Skin epidermis (tissue), 12 donors: ENCODE data around the gene IQCB1.
A peak's percentile ranks its signal among the peaks of the same experiment; 100 is the strongest.
"Not testable (repeated sequence)": the region's sequence is repeated elsewhere in the genome, so short reads cannot be mapped to it uniquely, and the experiment has no call there.

ENCODE experiments used
- H3K27ac ChIP-seq, 21 experiments: fragments of 200-600 bp; sonication (generic) in 11 of 21; one replicate each; pipeline ENCODE4 v1.5.0; 2020; ENCODE audit warnings: mild to moderate bottlenecking in 3 of 21, inconsistent platforms in 2 of 21, moderate library complexity in 2 of 21
- H3K4me3 ChIP-seq, 7 experiments: fragments of 200-600 bp; sonication (generic) in 2 of 7; one replicate each; pipeline ENCODE4 v1.5.0; 2020; ENCODE audit warnings: inconsistent platforms in 2 of 7, mild to moderate bottlenecking in 2 of 7, moderate library complexity in 1 of 7

Gene IQCB1, protein sequence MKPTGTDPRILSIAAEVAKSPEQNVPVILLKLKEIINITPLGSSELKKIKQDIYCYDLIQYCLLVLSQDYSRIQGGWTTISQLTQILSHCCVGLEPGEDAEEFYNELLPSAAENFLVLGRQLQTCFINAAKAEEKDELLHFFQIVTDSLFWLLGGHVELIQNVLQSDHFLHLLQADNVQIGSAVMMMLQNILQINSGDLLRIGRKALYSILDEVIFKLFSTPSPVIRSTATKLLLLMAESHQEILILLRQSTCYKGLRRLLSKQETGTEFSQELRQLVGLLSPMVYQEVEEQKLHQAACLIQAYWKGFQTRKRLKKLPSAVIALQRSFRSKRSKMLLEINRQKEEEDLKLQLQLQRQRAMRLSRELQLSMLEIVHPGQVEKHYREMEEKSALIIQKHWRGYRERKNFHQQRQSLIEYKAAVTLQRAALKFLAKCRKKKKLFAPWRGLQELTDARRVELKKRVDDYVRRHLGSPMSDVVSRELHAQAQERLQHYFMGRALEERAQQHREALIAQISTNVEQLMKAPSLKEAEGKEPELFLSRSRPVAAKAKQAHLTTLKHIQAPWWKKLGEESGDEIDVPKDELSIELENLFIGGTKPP

GRCh38 chr3:121834671-121835464 is at the start of gene IQCB1, which contains the start of gene EAF2:
TSS of gene IQCB1 (minus strand) at chr3:121835060. CDS start at chr3:121828960, 6,100 bp downstream.
TSS of gene EAF2 (plus strand) at chr3:121835209. CDS start at chr3:121835286, 77 bp downstream.
- peak within 1 kb of the TSS in 20 of 21 experiments; percentile 56 to 95 (median 82) for H3K27ac ChIP-seq
- peak within 1 kb of the TSS; percentile 51 to 79 (median 65) for H3K4me3 ChIP-seq

DNA sequence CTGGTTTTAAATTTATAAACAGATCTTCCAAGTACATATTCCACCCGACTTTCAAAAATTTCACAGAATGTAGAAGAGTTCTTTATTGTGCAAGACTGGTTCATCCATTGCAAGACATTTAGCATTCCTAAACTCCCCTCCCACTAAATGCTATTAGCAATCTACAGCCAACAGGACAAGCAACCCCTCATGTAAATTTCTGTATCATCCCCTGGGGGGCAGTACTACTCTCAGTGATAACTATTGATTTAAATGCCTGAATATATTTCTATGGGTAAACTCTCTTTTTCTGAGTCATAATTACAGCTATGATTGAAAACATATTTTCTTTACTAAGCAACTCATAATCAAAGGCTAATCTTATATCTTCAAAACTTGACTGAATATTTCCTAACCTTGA is 48.6 kb upstream of the IQCB1 start:
- Histone ChIP-seq H3K4me3 (no peak overlapping the region), H3K27ac (no peak overlapping the region)

- no peak overlapping the region for H3K27ac ChIP-seq
These were observed 43.6 kb upstream of the IQCB1 start for GRCh38 chr3:121878411-121878810.

GRCh38 chr3:121871430-121871829 is 36.6 kb upstream of the IQCB1 start:
- no peak overlapping the region for H3K4me3 ChIP-seq
- no peak overlapping the region for H3K27ac ChIP-seq

More at GRCh38 chr3:121878411-121878810, 43.6 kb upstream of the IQCB1 start:
- H3K4me3 ChIP-seq: no peak overlapping the region

GRCh38 chr3:121870717-121871116 is 35.9 kb upstream of the IQCB1 start:
- no peak overlapping the region for H3K4me3 ChIP-seq
- no peak overlapping the region for H3K27ac ChIP-seq

DNA sequence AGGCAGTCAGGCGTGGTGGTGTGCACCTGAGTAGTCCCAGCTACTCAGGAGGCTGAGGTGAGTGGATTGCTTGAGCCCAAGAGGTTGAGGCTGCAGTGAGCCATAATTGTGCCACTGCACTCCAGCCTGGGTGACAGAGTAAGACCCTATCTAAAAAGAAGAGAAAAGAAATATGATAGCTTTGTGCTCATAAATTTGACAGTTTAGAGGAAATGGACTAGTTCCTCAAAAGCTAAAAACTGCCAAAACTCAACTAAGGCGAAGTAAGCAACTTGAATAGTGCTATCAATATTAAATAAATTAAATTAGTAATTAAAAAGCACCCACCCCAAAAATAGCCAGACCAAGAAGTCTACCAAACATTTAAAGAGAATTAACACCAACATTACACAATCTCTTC is 34.9 kb upstream of the IQCB1 start:
- Histone ChIP-seq H3K27ac (no peak overlapping the region), H3K4me3 (no peak overlapping the region)

DNA sequence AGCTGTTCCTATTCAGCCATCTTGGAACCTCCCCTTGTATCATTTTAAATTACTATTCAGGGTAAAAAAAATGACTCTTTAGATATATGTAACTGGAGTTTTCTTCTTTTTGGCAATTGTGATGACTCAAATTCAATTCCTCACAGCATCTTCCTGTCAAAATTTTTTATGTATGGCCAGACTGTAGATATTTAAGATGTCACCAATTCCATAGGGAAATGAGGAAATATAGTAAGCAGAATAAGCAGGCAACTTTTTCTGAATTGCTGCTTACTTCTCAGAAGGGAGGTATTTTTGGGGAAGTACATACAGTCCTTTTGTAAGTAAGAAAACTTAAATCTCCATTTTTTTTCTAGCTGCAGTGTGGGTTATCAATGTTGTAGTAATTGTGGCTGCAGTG is 28.9 kb upstream of the IQCB1 start:
- Histone ChIP-seq H3K27ac (no peak overlapping the region), H3K4me3 (no peak overlapping the region)

- H3K4me3 ChIP-seq, H3K27ac ChIP-seq: not testable (repeated sequence)
These were observed 28.4 kb upstream of the IQCB1 start for GRCh38 chr3:121863247-121863646.

DNA sequence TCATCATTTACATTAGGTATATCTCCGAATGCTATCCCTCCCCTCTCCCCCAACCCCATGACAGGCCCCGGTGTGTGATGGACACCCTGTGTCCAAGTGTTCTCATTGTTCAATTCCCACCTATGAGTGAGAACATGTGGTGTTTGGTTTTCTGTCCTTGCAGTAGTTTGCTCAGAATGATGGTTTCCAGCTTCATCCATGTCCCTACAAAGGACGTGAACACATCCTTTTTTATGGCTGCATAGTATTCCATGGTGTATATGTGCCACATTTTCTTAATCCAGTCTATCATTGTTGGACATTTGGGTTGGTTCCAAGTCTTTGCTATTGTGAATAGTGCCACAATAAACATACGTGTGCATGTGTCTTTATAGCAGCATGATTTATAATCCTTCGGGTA is 22.9 kb upstream of the IQCB1 start:
- H3K4me3 ChIP-seq, H3K27ac ChIP-seq: not testable (repeated sequence)

- Histone ChIP-seq H3K4me3 (no peak overlapping the region), H3K27ac (no peak overlapping the region)
These were observed 20.7 kb upstream of the IQCB1 start for GRCh38 chr3:121855555-121855954.

DNA sequence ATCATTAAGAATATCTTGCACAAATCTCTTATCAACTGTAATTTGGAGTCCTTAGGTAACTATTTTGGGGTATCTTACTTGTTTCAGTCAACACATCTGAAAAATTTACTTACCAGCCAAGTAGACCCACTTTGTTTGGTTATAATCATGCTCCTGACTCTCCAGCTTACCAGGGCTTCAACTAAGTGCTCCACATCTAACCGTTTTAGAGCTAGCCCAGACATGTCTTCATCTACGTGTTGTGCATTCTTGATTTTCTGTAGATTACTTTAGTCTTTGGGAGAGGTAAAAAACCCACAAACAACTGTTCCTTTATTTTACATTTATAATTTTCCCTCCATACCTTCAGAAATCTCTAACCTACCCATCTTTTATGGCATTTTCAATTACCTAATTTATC is 17.4 kb upstream of the IQCB1 start:
- no peak overlapping the region for H3K27ac ChIP-seq
- no peak overlapping the region for H3K4me3 ChIP-seq

GRCh38 chr3:121844892-121845291 is 10.0 kb upstream of the IQCB1 start:
- Histone ChIP-seq H3K4me3 (no peak overlapping the region), H3K27ac (no peak overlapping the region)

DNA sequence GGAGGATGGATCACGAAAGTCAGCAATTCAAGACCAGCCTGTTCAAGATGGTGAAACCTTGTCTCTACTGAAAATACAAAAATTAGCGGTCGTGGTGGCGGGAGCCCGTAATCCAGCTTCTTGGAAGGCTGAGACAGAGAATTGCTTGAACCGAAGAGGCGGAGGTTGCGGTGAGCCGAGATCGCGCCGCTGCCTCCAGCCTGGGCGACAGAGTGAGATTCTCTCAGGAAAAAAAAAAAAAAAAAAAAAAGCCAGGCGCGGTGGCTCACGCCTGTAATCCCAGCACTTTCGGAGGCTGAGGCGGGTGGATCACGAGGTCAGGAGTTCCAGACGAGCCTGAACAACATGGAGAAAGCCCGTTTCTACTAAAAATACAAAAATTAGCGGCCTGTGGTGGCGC is 5.1 kb upstream of the IQCB1 start:
- no peak overlapping the region for H3K4me3 ChIP-seq
- H3K27ac ChIP-seq: no peak overlapping the region

GRCh38 chr3:121836481-121836880 is 1.6 kb upstream of the IQCB1 start:
- H3K4me3 ChIP-seq: no peak overlapping the region
- peak overlapping the region in 1 of 21 experiments; percentile 30 for H3K27ac ChIP-seq

GRCh38 chr3:121836064-121836463 is 1.2 kb upstream of the IQCB1 start:
- no peak overlapping the region for H3K27ac ChIP-seq
- peak overlapping the region in 3 of 7 experiments; percentile 58 to 78 (median 65) for H3K4me3 ChIP-seq

GRCh38 chr3:121835465-121835801 is 573 bp upstream of the IQCB1 start:
- Histone ChIP-seq H3K27ac (peak overlapping the region in 19 of 21 experiments; percentile 51 to 91 (median 77)), H3K4me3 (peak overlapping the region; percentile 51 to 79 (median 65))

DNA sequence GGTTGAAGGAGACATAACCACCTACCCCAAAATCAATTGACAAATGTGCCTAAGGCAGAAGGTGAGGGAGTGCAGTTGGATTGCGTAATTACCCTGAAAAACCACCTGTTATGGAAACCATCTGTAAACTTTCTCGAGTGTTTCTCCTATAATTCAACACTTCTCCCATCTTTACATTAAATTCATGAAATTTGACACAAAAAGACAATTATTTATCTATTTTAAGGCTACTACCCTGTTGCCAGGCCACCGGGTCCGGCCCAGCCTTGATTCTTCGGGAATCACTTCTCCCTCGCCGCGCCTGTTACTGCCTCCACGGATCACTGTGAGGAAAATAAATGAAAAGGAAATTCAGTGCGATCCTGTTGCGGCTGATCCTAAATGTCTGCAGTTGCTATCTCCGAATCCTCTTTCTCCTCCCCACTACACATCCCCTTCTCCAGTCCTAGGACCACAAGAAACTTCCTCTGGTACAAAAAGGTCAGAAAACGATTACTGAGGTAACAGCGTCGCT is 646 bp downstream of the IQCB1 start:
- H3K4me3 ChIP-seq: peak overlapping the region; percentile 51 to 79 (median 65)
- peak overlapping the region in 20 of 21 experiments; percentile 56 to 95 (median 82) for H3K27ac ChIP-seq

DNA sequence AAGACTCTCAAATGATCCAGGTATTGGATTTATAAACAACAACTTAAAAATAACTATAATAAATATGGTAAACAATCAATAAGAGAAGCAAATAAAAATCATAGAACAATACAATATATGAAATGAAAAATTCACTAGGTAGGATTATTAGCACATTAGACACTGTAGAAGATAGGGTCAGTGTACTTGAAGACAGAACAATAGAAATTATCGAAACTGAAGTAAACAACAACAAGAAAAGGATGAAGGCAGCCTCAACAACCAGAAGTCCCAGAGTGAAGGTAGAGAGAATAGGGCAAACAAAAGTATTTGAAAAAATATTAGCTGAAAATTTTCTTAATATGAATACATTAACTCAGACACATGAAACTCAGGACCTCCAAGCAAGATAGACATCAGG is 11.9 kb downstream of the IQCB1 start:
- Histone ChIP-seq H3K4me3 (no peak overlapping the region), H3K27ac (no peak overlapping the region)

- H3K27ac ChIP-seq: no peak overlapping the region
- H3K4me3 ChIP-seq: no peak overlapping the region
These were observed 13.2 kb downstream of the IQCB1 start for GRCh38 chr3:121821421-121822199.
